Measurements from ENCODE around the gene ENKUR.

The ENKUR gene

GRCh38 chr10:25063157-25063556 is 47.2 kb upstream of the ENKUR start:
- TF ChIP-seq ZNF70 (CRISPR knock-in tag; IDR thresholded peaks at IDR 0.05) = no peak
- no peak for TF ChIP-seq BACH2 (CRISPR knock-in tag; IDR thresholded peaks at IDR 0.05; ENCODE audit: borderline replicate concordance)
- TF ChIP-seq TSHZ2 (CRISPR knock-in tag; IDR thresholded peaks at IDR 0.05) = no peak
- TF ChIP-seq TOX (CRISPR knock-in tag; IDR thresholded peaks at IDR 0.05; ENCODE audit: borderline replicate concordance) = no peak
- no peak for TF ChIP-seq ZNF8 (CRISPR knock-in tag; IDR thresholded peaks at IDR 0.05)
- TF ChIP-seq ZNF565 (CRISPR knock-in tag; conservative IDR thresholded peaks at IDR 0.05; ENCODE audit: low read depth) = no peak
- TF ChIP-seq CREB5 (CRISPR knock-in tag; IDR thresholded peaks at IDR 0.05; ENCODE audit: low read depth) = no peak
- no peak for TF ChIP-seq CSDC2 (CRISPR knock-in tag; IDR thresholded peaks at IDR 0.05)
- no peak for TF ChIP-seq PPARA (CRISPR knock-in tag; IDR thresholded peaks at IDR 0.05; ENCODE audit: borderline replicate concordance)
- no peak for TF ChIP-seq TCF4 (CRISPR knock-in tag; IDR thresholded peaks at IDR 0.05; ENCODE audit: borderline replicate concordance)
- no peak for ATAC-seq

- peak; percentile 52; the same call in 2 of the 3 replicates for ATAC-seq
- TF ChIP-seq RARB (CRISPR knock-in tag; IDR thresholded peaks at IDR 0.05) (no peak), ZC3H10 (CRISPR knock-in tag; IDR thresholded peaks at IDR 0.05) (no peak), ZNF8 (CRISPR knock-in tag; IDR thresholded peaks at IDR 0.05) (no peak), OSR1 (CRISPR knock-in tag; IDR thresholded peaks at IDR 0.05) (no peak), POU6F1 (CRISPR knock-in tag; IDR thresholded peaks at IDR 0.05; ENCODE audit: borderline replicate concordance, low read depth) (no peak), ZFP3 (CRISPR knock-in tag; IDR thresholded peaks at IDR 0.05) (no peak), PATZ1 (CRISPR knock-in tag; IDR thresholded peaks at IDR 0.05; ENCODE audit: borderline replicate concordance) (no peak), ESRRG (CRISPR knock-in tag; IDR thresholded peaks at IDR 0.05) (no peak)
These were observed 45.9 kb upstream of the ENKUR start for GRCh38 chr10:25061711-25062449.

GRCh38 chr10:25061125-25061524 is 45.2 kb upstream of the ENKUR start:
- TF ChIP-seq GLIS3 (CRISPR knock-in tag; IDR thresholded peaks at IDR 0.05) (no peak), ZNF8 (CRISPR knock-in tag; IDR thresholded peaks at IDR 0.05) (no peak), PATZ1 (CRISPR knock-in tag; IDR thresholded peaks at IDR 0.05; ENCODE audit: borderline replicate concordance) (no peak), TOX (CRISPR knock-in tag; IDR thresholded peaks at IDR 0.05; ENCODE audit: borderline replicate concordance) (no peak), TCF4 (CRISPR knock-in tag; IDR thresholded peaks at IDR 0.05; ENCODE audit: borderline replicate concordance) (no peak), BACH2 (CRISPR knock-in tag; IDR thresholded peaks at IDR 0.05; ENCODE audit: borderline replicate concordance) (no peak), ZFP30 (CRISPR knock-in tag; IDR thresholded peaks at IDR 0.05) (no peak), ISL1 (CRISPR knock-in tag; IDR thresholded peaks at IDR 0.05) (no peak), ZC3H10 (CRISPR knock-in tag; IDR thresholded peaks at IDR 0.05) (no peak), CREB5 (CRISPR knock-in tag; IDR thresholded peaks at IDR 0.05; ENCODE audit: low read depth) (no peak), RARB (CRISPR knock-in tag; IDR thresholded peaks at IDR 0.05) (no peak), TSHZ2 (CRISPR knock-in tag; IDR thresholded peaks at IDR 0.05) (no peak), OSR1 (CRISPR knock-in tag; IDR thresholded peaks at IDR 0.05) (no peak), ZFP3 (CRISPR knock-in tag; IDR thresholded peaks at IDR 0.05) (no peak)
- ATAC-seq = no peak

Measured in SK-N-SH treated with all-trans-retinoic acid at 6 μM for 48 hours (cell line).